GM19397 (cell line): ENCODE data around the gene LDAH.
"Not testable (repeated sequence)": the region's sequence is repeated elsewhere in the genome, so short reads cannot be mapped to it uniquely, and the experiment has no call there.

Experiments
- ATAC-seq: cut with Tn5 transposase; IDR thresholded peaks from one replicate; pipeline ENCODE4 v1.9.1; 2021; ENCODE audit warnings: mild to moderate bottlenecking, moderate library complexity; ENCODE audit not compliant: unreplicated experiment

The LDAH gene

DNA sequence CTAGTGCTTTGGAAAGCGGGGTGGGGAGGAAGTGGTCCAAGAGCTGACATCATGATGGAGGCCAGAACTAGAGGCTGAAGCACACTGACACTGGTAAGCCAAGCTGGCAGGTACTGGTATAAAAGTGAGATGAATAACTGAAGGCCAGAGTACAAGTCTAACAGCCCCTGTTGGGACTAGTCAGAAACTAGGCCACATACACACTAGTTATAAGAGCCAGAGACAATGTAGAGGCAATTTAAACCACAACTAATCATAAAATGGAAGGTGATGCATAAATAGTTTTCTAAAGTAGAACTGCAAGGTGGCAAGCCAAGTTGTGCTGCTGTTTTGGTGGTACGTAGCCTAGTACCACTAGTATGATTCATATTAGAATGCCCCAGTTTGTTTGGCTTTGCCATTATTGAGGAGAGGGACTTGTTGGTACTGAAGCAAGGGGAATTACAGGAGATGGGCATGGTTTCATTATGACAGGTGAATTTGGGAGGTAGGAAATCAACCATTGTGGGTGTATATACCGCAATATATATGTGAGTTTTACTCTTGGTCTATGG lies 98.3 kb downstream of the LDAH start:
- ATAC-seq, result no peak

DNA sequence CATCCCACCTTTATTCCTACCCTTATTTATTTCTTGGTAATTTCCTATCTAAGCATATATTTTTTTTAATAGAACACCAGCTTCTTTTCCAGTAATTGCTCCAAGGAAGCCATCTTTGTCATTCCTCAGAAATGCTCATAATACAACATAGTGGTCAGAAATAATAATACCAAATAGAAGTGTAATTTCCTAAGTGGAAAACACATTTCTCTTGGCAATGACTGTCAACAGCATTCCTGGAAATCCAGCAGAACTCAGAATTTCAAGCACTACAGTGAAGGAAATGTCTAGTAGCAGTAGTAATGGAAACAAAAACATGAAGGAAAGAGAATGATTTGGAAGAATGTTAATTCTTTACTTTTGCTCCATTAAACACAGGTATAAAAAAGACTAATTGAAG lies 99.4 kb downstream of the LDAH start:
- no peak for ATAC-seq

- ATAC-seq, result no peak
Observed at GRCh38 chr2:20722592-20723240, 100.2 kb downstream of the LDAH start.

DNA sequence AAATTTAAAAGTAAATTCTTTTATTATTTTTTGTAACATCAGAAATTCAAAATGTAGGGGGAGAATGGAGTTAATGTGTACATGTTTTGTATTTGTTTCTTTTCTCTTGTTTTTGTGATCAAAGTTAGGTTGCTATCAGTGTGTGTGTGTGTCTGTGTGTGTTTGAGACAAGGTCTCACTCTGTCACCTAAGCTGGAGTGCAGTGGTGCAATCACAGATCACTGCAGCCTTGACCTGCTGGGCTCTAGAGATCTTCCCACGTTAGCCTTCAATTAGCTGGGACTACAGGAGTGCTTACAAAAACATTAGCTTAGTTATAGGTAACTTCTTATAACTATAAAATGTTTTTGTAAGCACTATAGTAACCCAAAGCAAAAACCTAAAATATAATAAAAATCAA lies 105.3 kb downstream of the LDAH start:
- ATAC-seq, result no peak

DNA sequence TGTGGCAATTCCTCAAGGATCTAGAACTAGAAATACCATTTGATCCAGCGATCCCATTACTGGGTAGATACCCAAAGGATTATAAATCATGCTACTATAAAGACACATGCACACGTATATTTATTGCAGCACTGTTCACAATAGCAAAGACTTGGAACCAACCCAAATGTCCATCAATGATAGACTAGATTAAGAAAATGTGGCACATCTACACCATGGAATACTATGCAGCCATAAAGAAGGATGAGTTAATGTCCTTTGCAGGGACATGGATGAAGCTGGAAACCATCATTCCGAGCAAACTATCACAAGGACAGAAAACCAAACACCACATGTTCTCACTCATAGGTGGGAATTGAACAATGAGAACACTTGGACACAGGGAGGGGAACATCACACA lies 106.7 kb downstream of the LDAH start:
- ATAC-seq, result not testable (repeated sequence)

DNA sequence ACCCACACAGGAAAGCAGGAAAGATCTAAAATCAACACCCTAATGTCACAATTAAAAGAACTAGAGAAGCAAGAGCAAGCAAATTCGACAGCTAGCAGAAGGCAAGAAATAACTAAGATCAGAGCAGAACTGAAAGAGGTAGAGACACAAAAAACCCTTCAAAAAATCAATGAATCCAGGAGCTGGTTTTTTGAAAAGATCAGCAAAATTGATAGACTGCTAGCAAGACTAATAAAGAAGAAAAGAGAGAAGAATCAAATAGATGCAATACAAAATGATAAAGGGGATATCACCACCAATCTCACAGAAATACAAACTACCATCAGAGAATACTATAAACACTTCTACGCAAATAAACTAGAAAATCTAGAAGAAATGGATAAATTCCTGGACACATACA lies 108.5 kb downstream of the LDAH start:
- not testable (repeated sequence) for ATAC-seq

DNA sequence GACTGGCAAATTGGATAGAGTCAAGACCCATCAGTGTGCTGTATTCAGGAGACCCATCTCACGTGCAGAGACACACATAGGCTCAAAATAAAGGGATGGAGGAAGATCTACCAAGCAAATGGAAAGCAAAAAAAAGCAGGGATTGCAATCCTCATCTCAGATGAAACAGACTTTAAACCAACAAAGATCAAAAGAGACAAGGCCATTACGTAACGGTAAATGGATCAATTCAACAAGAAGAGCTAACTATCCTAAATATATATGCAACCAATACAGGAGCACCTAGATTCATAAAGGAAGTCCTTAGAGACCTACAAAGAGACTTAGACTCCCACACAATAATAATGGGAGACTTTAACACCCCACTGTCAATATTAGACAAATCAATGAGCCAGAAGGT lies 109.3 kb downstream of the LDAH start:
- not testable (repeated sequence) for ATAC-seq

DNA sequence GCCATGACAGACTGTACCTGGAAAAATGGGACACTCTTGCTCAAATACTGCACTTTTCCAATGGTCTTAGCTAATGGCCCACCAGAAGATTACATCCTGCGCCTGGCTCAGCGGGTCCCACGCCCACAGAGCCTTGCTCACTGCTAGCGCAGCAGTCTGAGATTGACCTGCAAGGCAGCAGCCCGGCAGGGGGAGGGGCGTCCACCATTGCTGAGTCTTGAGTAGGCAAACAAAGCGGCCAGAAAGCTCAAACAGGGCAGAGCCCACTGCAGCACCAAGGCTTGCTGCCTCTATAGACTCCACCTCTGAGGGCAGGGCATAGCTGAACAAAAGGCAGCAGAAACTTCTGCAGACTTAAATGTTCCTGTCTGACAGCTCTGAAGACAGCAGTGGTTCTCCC lies 111.3 kb downstream of the LDAH start:
- ATAC-seq, result not testable (repeated sequence)

DNA sequence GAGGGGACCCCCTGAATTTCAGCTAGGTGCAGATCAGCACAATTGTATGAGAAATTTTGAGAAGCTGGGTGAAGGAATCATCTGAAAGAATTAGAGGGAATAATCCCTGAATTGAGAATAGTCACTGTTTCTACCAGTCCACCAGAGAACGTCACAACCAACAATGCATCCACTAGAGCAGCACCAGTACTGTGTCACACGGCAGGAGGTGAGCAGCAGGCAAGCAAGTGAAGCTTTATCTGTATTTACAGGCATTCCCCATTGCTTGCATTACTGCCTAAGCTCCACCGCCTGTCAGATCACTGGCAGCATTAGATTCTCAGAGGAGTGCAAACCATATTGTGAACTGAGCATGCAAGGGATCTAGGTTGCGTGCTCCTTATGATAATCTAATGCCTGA lies 115.3 kb downstream of the LDAH start:
- ATAC-seq, result no peak

DNA sequence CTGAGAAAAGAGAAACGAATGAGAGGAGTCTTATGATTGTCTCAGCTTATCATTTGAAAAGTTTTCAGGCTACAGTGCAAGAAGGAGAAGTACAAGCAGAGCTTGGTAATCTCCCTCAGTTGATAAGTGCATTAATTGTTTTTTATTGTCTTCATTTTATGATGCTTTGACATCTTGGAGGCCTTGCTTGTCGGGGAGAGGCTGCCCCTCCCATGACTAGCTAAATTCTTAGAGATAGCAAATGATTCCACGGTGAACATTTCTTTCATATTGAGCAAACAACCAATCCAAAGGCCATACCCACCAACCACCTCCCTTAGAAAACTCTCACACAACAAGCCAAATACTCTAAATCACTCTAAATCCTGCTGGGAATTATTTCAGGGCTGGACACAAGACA lies 116.1 kb downstream of the LDAH start:
- no peak for ATAC-seq

GRCh38 chr2:20706217-20706616 lies 116.7 kb downstream of the LDAH start:
- no peak for ATAC-seq

DNA sequence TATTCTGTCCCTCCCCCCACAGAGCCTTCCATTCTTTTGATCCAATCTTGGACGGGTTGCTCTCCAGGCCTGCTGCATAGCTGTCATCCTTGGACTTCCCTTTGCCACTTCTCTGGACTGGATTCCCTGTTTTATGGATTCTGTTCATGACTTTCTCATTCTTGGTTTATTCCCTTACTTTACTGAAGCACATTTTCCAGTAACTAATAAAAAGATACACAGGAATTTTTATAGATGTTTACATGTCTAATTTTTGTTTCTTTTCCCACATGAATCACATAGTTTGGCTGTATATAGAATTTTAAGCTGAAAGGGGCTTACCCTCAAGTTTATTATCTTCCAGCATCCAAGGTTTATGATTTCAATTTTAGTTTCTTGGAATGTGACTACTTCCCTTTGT lies 118.0 kb downstream of the LDAH start:
- no peak for ATAC-seq

GRCh38 chr2:20702563-20702962 lies 120.3 kb downstream of the LDAH start:
- ATAC-seq, result no peak

GRCh38 chr2:20698916-20699613 lies 123.8 kb downstream of the LDAH start:
- no peak for ATAC-seq

DNA sequence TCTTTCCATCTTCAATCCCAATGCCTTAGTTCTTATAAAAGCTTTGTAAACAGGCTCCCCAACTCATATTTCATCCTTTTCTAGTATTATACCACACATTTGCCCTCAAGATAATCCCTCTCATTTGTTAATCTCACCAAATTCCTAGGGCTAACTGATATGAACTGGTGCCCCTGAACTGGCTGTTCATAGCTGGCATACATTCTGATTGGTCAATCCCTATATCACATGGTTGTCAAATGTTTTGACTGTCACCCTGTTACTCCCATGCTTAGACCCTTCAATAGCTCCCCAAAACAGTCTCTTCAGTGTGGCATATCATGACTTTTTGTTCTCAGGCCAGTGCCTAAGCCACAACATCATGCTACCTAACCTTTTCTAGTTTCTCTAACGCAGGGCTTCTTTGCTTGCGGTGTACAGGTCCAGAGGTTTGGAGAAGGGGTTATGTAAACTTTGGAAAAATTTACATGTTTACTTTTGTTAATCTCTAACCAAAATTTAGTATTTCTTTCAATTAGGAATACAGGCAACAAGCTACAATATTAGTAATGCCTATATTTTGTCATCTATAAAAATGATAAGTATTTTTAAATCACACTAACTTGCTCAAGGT lies 125.5 kb downstream of the LDAH start:
- no peak for ATAC-seq

GRCh38 chr2:20696366-20696765 lies 126.5 kb downstream of the LDAH start:
- ATAC-seq, result no peak

GRCh38 chr2:20693317-20693716 lies 129.6 kb downstream of the LDAH start:
- ATAC-seq, result no peak

- ATAC-seq, result no peak
Observed at GRCh38 chr2:20692081-20692480, 130.8 kb downstream of the LDAH start.

GRCh38 chr2:20691076-20691734 lies 131.7 kb downstream of the LDAH start:
- no peak for ATAC-seq

GRCh38 chr2:20689428-20690264 lies 133.3 kb downstream of the LDAH start:
- ATAC-seq, result no peak
